Esophagus squamous epithelium (tissue), 4 donors: ENCODE measurements around the gene TMPRSS3.

Experiments used
- CTCF ChIP-seq, 6 experiments: fragments of 450-650 bp in 4 of 6; fragments of 200-600 bp in 2 of 6; sonication (generic) in 2 of 6; IDR thresholded peaks; one replicate each; pipeline ENCODE4 v1.5.1; 2016 to 2019; ENCODE audit warnings: antibody characterized with exemption in 6 of 6, mild to moderate bottlenecking in 4 of 6, moderate library complexity in 4 of 6
- POLR2A ChIP-seq, 4 donors: fragments of 450-650 bp; IDR thresholded peaks; one replicate each; pipeline ENCODE4 v1.6.1; 2017; ENCODE audit warnings: antibody characterized with exemption in 4 of 4, mild to moderate bottlenecking in 4 of 4, moderate library complexity in 3 of 4

DNA sequence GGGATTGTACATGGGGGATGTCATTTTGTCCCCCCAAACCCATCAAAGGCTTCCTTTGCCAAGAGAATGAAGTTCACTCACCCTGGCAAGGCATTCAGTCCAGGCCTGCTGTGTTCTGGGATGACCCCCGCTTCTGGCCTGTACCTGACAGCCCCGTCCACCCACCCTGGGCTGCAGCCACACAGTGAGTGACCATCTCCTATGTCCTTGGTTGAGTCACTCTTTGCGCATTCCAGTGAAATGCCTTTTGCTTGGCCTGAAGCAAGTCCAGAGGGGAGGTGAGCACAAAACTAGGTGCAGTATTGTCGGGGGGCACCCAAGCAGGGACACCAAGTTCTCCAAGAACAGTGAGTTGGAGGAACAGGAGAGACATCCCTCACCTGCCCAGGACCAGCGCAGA is 10.2 kb downstream of the TMPRSS3 start:
- TF ChIP-seq CTCF (IDR thresholded peaks at IDR 0.05) (no peak), POLR2A (IDR thresholded peaks at IDR 0.05) (no peak)
